Right lobe of liver (tissue), 6 donors: Measurements from ENCODE around the gene GORASP2. TPM values are rescaled to one million over a fixed set of nuclear protein-coding genes. Genes with fewer than 3 reads are reported as not detected.

Experiments used
- ATAC-seq, 4 donors: fragments of 200-7000 bp; cut with Tn5 transposase; one replicate each; pipeline ENCODE4 v1.9.1; 2020; ENCODE audit warnings: mild to moderate bottlenecking in 4 of 4, moderate library complexity in 4 of 4
- DNase-seq, 3 donors: peaks; one replicate each; pipeline ENCODE4 v3.0.0-alpha.2; 2020
- H3K27ac ChIP-seq, 3 donors: fragments of 200-600 bp; one replicate each; pipeline ENCODE4 v1.8.0; 2022
- H3K27me3 ChIP-seq, 2 donors: fragments of 200-600 bp; one replicate each; pipeline ENCODE4 v1.8.0; 2022
- H3K36me3 ChIP-seq, 4 donors: fragments of 200-600 bp; sonication (generic) in 1 of 4; one replicate each; pipeline versions ENCODE4 v1.5.1 to v1.8.0; 2017 to 2022; ENCODE audit warnings: control low read depth in 1 of 4
- H3K4me1 ChIP-seq, 4 donors: fragments of 200-600 bp; sonication (generic) in 1 of 4; one replicate each; pipeline versions ENCODE4 v1.5.1 to v1.8.0; 2017 to 2022; ENCODE audit warnings: control low read depth in 1 of 4
- H3K4me3 ChIP-seq, 3 donors: fragments of 200-600 bp; one replicate each; pipeline ENCODE4 v1.8.0; 2022
- H3K9me3 ChIP-seq, 4 donors: fragments of 200-600 bp; sonication (generic) in 1 of 4; one replicate each; pipeline versions ENCODE4 v1.5.1 to v1.8.0; 2017 to 2022; ENCODE audit warnings: control low read depth in 1 of 4
- POLR2A ChIP-seq: fragments of 450-650 bp; IDR thresholded peaks from one replicate; pipeline ENCODE4 v1.6.1; 2017; ENCODE audit warnings: antibody characterized with exemption, mild to moderate bottlenecking
- WGBS: methylation state at CpG from one replicate; pipeline ENCODE4 v1.1.6; 2018; ENCODE audit warnings: low coverage, low lambda C conversion rate; ENCODE audit not compliant: insufficient coverage; ENCODE audit errors: missing lambda C conversion rate; 5-methylcytosine and 5-hydroxymethylcytosine counted together
- intact Hi-C, 2 donors: fragments of 100-400 bp; cut with DNase I; formaldehyde crosslinking; loops; one replicate each; pipeline versions ENCODE4 v1.11.2 to v1.14.1; 2022
- total RNA-seq, 6 experiments: library from RNA; depleted of rRNA in 2 of 6; stranded (reverse); fragments of >200 nt in 2 of 6; fragmentation: NEBNext Ultra II Directional in 3 of 6; extraction: Animal tissue kit (Norgen Biotek cat#: 25700) in 3 of 6; gene quantifications; one replicate each; pipeline versions ENCODE4 v1.1.0 to v1.2.4, GENCODE V29; 2016 to 2023
- TF ChIP-seq, protein P1 (sequence below), 4 donors: fragments of 200-600 bp in 3 of 4; fragments of 450-650 bp in 1 of 4; IDR thresholded peaks; one replicate each; pipeline versions ENCODE4 v1.5.1 to v1.8.0; 2016 to 2022; ENCODE audit warnings: antibody characterized with exemption in 4 of 4, mild to moderate bottlenecking in 2 of 4
- donor health status: DM: no; HTN: yes; CAD: no.
- donor health status: DM: no; HTN: no; CAD: no.
- donor health status: DM: no; HTN: no; CAD: no.
- donor health status: DM: no; HTN: yes; CAD: no.
- donor health status: DM: no; HTN: yes; CAD: no.

The GORASP2 gene
- total RNA-seq, 6 experiments from 2014 or later = 32.8 to 47.6 (median 37.6) TPM

DNA sequence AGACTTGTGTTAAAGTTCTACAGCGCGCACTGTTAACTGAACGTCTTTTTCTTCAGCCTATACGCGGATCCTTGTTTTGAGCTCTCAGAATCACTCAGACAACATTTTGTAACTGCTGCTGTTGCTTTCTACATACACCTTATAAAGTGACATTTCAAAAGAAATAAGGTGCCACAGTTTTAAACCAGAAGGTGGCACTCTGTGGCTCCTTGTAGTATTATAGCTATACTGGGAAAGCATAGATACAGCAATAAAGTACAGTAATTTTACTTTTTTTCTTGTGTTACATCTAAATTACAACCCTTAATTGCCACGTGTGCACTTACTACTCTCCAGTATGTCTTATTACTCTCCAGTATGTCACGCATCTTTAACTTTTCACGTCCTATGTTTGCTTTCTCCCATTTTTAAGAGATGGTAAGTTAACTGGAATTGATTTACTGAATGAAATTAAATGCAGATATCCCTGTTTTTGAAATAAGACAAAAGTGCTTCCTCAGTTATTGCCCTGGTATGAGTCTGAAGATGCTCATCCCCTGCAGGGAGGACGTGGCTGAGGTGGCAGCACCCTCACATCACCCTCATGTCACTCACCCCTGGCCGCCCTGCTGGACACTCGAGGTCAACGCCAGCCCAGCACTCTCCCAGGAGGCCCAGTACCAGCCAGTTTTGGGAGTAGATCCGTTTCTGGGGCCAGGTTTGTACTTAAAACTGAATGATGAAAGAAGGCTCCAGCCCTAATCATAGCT is 37.8 kb downstream of the GORASP2 start:
- no peak for TF ChIP-seq POLR2A
- TF ChIP-seq, protein P1, sequence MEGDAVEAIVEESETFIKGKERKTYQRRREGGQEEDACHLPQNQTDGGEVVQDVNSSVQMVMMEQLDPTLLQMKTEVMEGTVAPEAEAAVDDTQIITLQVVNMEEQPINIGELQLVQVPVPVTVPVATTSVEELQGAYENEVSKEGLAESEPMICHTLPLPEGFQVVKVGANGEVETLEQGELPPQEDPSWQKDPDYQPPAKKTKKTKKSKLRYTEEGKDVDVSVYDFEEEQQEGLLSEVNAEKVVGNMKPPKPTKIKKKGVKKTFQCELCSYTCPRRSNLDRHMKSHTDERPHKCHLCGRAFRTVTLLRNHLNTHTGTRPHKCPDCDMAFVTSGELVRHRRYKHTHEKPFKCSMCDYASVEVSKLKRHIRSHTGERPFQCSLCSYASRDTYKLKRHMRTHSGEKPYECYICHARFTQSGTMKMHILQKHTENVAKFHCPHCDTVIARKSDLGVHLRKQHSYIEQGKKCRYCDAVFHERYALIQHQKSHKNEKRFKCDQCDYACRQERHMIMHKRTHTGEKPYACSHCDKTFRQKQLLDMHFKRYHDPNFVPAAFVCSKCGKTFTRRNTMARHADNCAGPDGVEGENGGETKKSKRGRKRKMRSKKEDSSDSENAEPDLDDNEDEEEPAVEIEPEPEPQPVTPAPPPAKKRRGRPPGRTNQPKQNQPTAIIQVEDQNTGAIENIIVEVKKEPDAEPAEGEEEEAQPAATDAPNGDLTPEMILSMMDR (IDR thresholded peaks at IDR 0.05) = peak in 2 of 4 donors; percentile 20 to 27
- peak; percentile 46 to 70 (median 69) for DNase-seq
- Histone ChIP-seq H3K36me3 (peaks cover 0 to 46% (median 29%) of the 10 kb centered on the region in 4 donors), H3K27ac (no peak overlapping the region), H3K4me1 (peaks cover 0 to 13% (median 5%) of the 10 kb centered on the region in 4 donors), H3K9me3 (no peaks in the 10 kb centered on the region), H3K4me3 (no peak overlapping the region), H3K27me3 (no peaks in the 10 kb centered on the region)
- WGBS = 57% methylated on average over 13 of the region's 13 CpGs
- intact Hi-C loops = no loop called here
- ATAC-seq = peak; percentile 73 to 83 (median 78)

DNA sequence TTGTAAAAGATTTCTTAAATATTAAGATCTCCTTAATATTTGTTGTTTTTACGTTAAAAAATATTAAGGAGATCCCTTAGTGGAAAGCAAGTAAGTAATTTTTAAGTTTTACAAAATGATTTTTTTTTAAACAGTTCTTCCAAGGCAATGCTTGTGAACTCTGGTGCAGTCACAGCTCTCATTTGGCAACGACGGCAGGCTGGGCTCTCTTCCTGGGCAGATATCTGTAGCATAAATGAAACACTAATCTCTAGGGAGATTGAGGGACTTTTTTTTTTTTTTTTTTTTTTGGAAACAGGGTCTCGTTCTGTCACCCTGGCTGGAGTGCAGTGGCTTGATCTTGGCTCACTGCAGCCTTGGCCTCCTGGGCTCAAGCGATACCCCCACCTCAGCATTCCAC is 38.5 kb downstream of the GORASP2 start:
- no peaks in the 10 kb centered on the region for H3K27me3 ChIP-seq
- intact Hi-C loops = no loop called here
- TF ChIP-seq, protein P1 (IDR thresholded peaks at IDR 0.05) = no peak
- TF ChIP-seq POLR2A = no peak
- no peak overlapping the region for H3K4me3 ChIP-seq
- H3K9me3 ChIP-seq = no peaks in the 10 kb centered on the region
- 46% methylated on average over 3 of the region's 5 CpGs for WGBS
- DNase-seq (no peak), ATAC-seq (no peak)
- H3K4me1 ChIP-seq = peaks cover 0 to 19% (median 5%) of the 10 kb centered on the region in 4 donors
- H3K36me3 ChIP-seq = peaks cover 0 to 38% (median 24%) of the 10 kb centered on the region in 4 donors
- no peak overlapping the region for H3K27ac ChIP-seq

DNA sequence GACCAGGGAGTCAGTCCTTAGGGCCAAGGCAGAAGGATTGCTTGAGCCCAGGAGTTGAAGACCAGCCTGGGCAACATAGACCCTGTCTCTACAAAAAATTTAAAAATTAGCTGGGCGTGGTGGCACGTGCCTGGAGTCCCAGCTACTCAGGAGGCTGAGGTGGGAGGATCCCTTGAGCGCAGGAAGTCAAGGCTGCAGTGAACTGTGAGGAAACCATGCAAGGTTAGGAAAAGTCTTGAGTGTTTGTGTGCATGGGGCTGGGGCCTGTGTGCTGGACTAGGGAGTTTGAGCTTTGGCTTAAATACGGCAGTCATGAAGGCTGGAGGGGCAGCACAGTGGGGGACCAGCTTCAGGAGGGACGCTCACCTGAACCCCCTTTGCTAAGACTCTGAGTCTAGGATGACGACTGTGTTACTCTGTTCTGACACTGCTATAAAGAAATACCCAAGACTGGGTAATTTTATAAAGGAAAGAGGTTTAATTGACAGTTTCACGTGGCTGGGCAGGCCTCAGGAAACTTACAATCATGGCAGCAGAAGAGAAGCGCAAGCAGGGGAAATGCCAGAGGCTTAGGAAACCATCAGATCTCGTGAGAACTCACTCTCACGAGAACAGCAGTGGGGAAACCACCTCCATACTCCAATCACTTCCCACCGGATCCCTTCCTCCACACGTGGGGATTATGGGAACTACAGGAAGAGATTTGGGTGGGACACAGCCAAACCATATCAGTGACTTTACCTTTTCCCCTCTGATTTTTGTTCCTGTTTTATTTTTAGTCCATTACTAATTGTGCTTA is 39.4 kb downstream of the GORASP2 start:
- H3K27me3 ChIP-seq = no peaks in the 10 kb centered on the region
- H3K4me1 ChIP-seq = peaks cover 0 to 25% (median 5%) of the 10 kb centered on the region in 4 donors
- peaks cover 0 to 32% (median 23%) of the 10 kb centered on the region in 4 donors for H3K36me3 ChIP-seq
- 82% methylated on average over 9 of the region's 12 CpGs for WGBS
- no peak for TF ChIP-seq POLR2A
- TF ChIP-seq, protein P1 (IDR thresholded peaks at IDR 0.05) = no peak
- H3K27ac ChIP-seq = no peak overlapping the region
- ATAC-seq = no peak
- DNase-seq = no peak
- no peaks in the 10 kb centered on the region for H3K9me3 ChIP-seq
- intact Hi-C loops = no loop called here
- H3K4me3 ChIP-seq = no peak overlapping the region

DNA sequence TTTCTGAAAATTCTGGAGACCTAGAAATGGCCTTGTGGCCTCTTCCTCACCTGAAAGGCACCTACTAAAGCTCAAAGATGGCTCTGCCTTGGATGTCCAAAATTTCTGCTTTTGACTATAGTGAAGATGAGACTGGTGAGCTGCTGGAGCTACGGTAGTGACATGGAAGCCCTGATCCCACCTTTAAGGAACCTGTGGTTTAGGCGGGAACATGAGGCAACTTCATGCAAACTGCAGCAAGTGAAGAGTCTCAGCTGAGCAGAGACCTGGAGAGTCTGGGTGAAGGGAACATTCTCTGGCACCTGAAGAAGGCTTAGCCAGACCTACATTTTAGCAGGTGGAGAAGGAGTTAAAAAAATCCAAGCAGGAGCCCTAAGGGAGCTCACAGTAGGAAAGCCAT is 40.0 kb downstream of the GORASP2 start:
- Histone ChIP-seq H3K9me3 (no peaks in the 10 kb centered on the region), H3K36me3 (peaks cover 0 to 26% (median 19%) of the 10 kb centered on the region in 4 donors), H3K27me3 (no peaks in the 10 kb centered on the region), H3K4me1 (peaks cover 0 to 25% (median 6%) of the 10 kb centered on the region in 4 donors), H3K27ac (no peak overlapping the region), H3K4me3 (no peak overlapping the region)
- ATAC-seq (no peak), DNase-seq (no peak)
- intact Hi-C loops = no loop called here
- TF ChIP-seq POLR2A = no peak
- TF ChIP-seq, protein P1 (IDR thresholded peaks at IDR 0.05) = no peak
- 88% methylated on average over 1 of the region's 2 CpGs for WGBS
